Cardiac muscle cell (in vitro differentiated cells and primary cell): ENCODE results near the gene PPP1R3G. TPM values are rescaled to one million over a fixed set of nuclear protein-coding genes. Genes with fewer than 3 reads are reported as not detected.

ENCODE experiments used
- DNase-seq, 2 donors: peaks; one replicate each; pipeline versions ENCODE4 v3.0.0 to v3.0.0-alpha.2; 2010 to 2017; ENCODE audit warnings: low read depth in 1 of 2, low spot score in 1 of 2
- H3K27ac ChIP-seq: fragments of 200-600 bp; sonication (generic); 2 replicates; pipeline ENCODE4 v1.5.1; 2016
- H3K27me3 ChIP-seq: fragments of 200-600 bp; sonication (generic); 2 replicates; pipeline ENCODE4 v1.6.0; 2016; ENCODE audit warnings: control low read depth
- H3K36me3 ChIP-seq: fragments of 200-600 bp; sonication (generic); 2 replicates; pipeline ENCODE4 v1.5.1; 2016; ENCODE audit warnings: control low read depth
- H3K4me1 ChIP-seq: fragments of 200-600 bp; sonication (generic); 2 replicates; pipeline ENCODE4 v1.8.1; 2017; ENCODE audit warnings: low read depth, mild to moderate bottlenecking, mixed run types
- H3K4me3 ChIP-seq: fragments of 200-600 bp; sonication (generic); 2 replicates; pipeline ENCODE4 v1.5.1; 2016; ENCODE audit warnings: mild to moderate bottlenecking
- H3K9me3 ChIP-seq: fragments of 200-600 bp; sonication (generic); 2 replicates; pipeline ENCODE4 v1.5.1; 2017; ENCODE audit warnings: low read depth, mild to moderate bottlenecking, control low read depth
- CTCF ChIP-seq: IDR thresholded peaks from 2 replicates; pipeline ENCODE4 v1.5.1; 2012; ENCODE audit warnings: low read depth, mild to moderate bottlenecking, low read length
- polyA plus RNA-seq: library from polyadenylated mRNA; unstranded; fragments of >200 nt; fragmentation: Nextera tagmentation; extraction: Ambion mirVana; gene quantifications from 2 replicates; pipeline ENCODE4 v1.2.1, GENCODE V29; 2016
- total RNA-seq: library from RNA; depleted of rRNA; stranded (reverse); fragments of >200 nt; gene quantifications from 2 replicates; pipeline ENCODE4 v1.2.3, GENCODE V29; 2016

PPP1R3G gene
- total and polyA plus RNA-seq, 2 experiments from 2014 or later: 2.6 to 7.6 TPM

GRCh38 chr6:5100806-5101205 is 15.7 kb downstream of the PPP1R3G start:
- Histone ChIP-seq H3K9me3 (no peaks in the 10 kb centered on the region), H3K4me1 (peaks cover 14% of the 10 kb centered on the region), H3K4me3 (no peak overlapping the region), H3K36me3 (no peaks in the 10 kb centered on the region), H3K27me3 (no peaks in the 10 kb centered on the region), H3K27ac (no peak overlapping the region)
- DNase-seq: no peak
- no peak for TF ChIP-seq CTCF

GRCh38 chr6:5102267-5102970 is 17.3 kb downstream of the PPP1R3G start:
- DNase-seq: no peak
- Histone ChIP-seq H3K27ac (no peak overlapping the region), H3K9me3 (no peaks in the 10 kb centered on the region), H3K4me1 (peaks cover 8% of the 10 kb centered on the region), H3K27me3 (no peaks in the 10 kb centered on the region), H3K36me3 (no peaks in the 10 kb centered on the region), H3K4me3 (no peak overlapping the region)
- no peak for TF ChIP-seq CTCF

- Histone ChIP-seq H3K36me3 (no peaks in the 10 kb centered on the region), H3K27me3 (no peaks in the 10 kb centered on the region), H3K9me3 (no peaks in the 10 kb centered on the region), H3K27ac (no peak overlapping the region), H3K4me1 (peaks cover 16% of the 10 kb centered on the region), H3K4me3 (no peak overlapping the region)
- no peak for DNase-seq
- no peak for TF ChIP-seq CTCF
Measured at GRCh38 chr6:5103250-5103649, 18.1 kb downstream of the PPP1R3G start.

- H3K9me3 ChIP-seq: no peaks in the 10 kb centered on the region
- TF ChIP-seq CTCF: no peak
- H3K4me1 ChIP-seq: peaks cover 23% of the 10 kb centered on the region
- no peaks in the 10 kb centered on the region for H3K36me3 ChIP-seq
- H3K4me3 ChIP-seq: no peak overlapping the region
- H3K27me3 ChIP-seq: no peaks in the 10 kb centered on the region
- DNase-seq: no peak
- no peak overlapping the region for H3K27ac ChIP-seq
Measured at GRCh38 chr6:5104667-5105066, 19.5 kb downstream of the PPP1R3G start.

- Histone ChIP-seq H3K27ac (no peak overlapping the region), H3K4me3 (no peak overlapping the region), H3K27me3 (no peaks in the 10 kb centered on the region), H3K36me3 (no peaks in the 10 kb centered on the region), H3K4me1 (peaks cover 23% of the 10 kb centered on the region), H3K9me3 (no peaks in the 10 kb centered on the region)
- no peak for TF ChIP-seq CTCF
- no peak for DNase-seq
Measured at GRCh38 chr6:5105146-5105545, 20.0 kb downstream of the PPP1R3G start.

- TF ChIP-seq CTCF: no peak
- no peaks in the 10 kb centered on the region for H3K36me3 ChIP-seq
- peak overlapping the region; percentile 80 for H3K27ac ChIP-seq
- DNase-seq: no peak
- no peaks in the 10 kb centered on the region for H3K9me3 ChIP-seq
- no peak overlapping the region for H3K4me3 ChIP-seq
- H3K27me3 ChIP-seq: no peaks in the 10 kb centered on the region
- peaks cover 23% of the 10 kb centered on the region for H3K4me1 ChIP-seq
Measured at GRCh38 chr6:5107341-5107740, 22.2 kb downstream of the PPP1R3G start.
